Neural progenitor cell (in vitro differentiated cells): Measurements from ENCODE around the gene MFSD12.

ENCODE experiments used
- CTCF ChIP-seq: fragments of 200-600 bp; sonication (generic); IDR thresholded peaks from 2 replicates; pipeline ENCODE4 v1.5.1; 2017; ENCODE audit warnings: antibody characterized with exemption, mild to moderate bottlenecking
- EZH2 ChIP-seq: fragments of 200-600 bp; sonication (generic); IDR thresholded peaks from 2 replicates; pipeline ENCODE4 v1.6.1; 2017; ENCODE audit warnings: antibody characterized with exemption, mild to moderate bottlenecking, moderate library complexity
- EZH2phosphoT487 ChIP-seq: fragments of 200-600 bp; sonication (generic); IDR thresholded peaks from 2 replicates; pipeline ENCODE4 v1.6.1; 2017; ENCODE audit warnings: antibody characterized with exemption

- TF ChIP-seq CTCF (peak; percentile 12), EZH2 (peak; percentile 20), EZH2phosphoT487 (peak; percentile 29)
Measured at GRCh38 chr19:3576696-3577443, 19.5 kb upstream of the MFSD12 start.
